GM18511 (cell line): ENCODE data around the gene GAL3ST2.
A peak's percentile ranks its signal among the peaks of the same experiment; 100 is the strongest.
"Not testable (repeated sequence)": the region's sequence is repeated elsewhere in the genome, so short reads cannot be mapped to it uniquely, and the experiment has no call there.

Experiments
- ATAC-seq: cut with Tn5 transposase; IDR thresholded peaks from one replicate; pipeline ENCODE4 v1.9.1; 2021; ENCODE audit warnings: mild to moderate bottlenecking, moderate library complexity; ENCODE audit not compliant: unreplicated experiment

The GAL3ST2 gene

GRCh38 chr2:241791385-241791784 lies 14.8 kb downstream of the GAL3ST2 start:
- not testable (repeated sequence) for ATAC-seq

- no peak for ATAC-seq
These were observed 16.8 kb downstream of the GAL3ST2 start for GRCh38 chr2:241793385-241793784.

- no peak for ATAC-seq
These were observed 17.7 kb downstream of the GAL3ST2 start for GRCh38 chr2:241794250-241794823.

- ATAC-seq = no peak
These were observed 18.7 kb downstream of the GAL3ST2 start for GRCh38 chr2:241795021-241795999.

GRCh38 chr2:241796209-241796608 lies 19.6 kb downstream of the GAL3ST2 start:
- ATAC-seq = no peak

- no peak for ATAC-seq
These were observed 20.1 kb downstream of the GAL3ST2 start for GRCh38 chr2:241796610-241797138.

- no peak for ATAC-seq
These were observed 20.9 kb downstream of the GAL3ST2 start for GRCh38 chr2:241797441-241798080.

GRCh38 chr2:241798081-241798630 lies 21.5 kb downstream of the GAL3ST2 start:
- no peak for ATAC-seq

- no peak for ATAC-seq
These were observed 22.3 kb downstream of the GAL3ST2 start for GRCh38 chr2:241798631-241799521.

- ATAC-seq = no peak
These were observed 23.0 kb downstream of the GAL3ST2 start for GRCh38 chr2:241799522-241800197.

- ATAC-seq = not testable (repeated sequence)
These were observed 23.7 kb downstream of the GAL3ST2 start for GRCh38 chr2:241800198-241800903.

GRCh38 chr2:241801611-241802420 lies 25.2 kb downstream of the GAL3ST2 start:
- ATAC-seq = no peak

GRCh38 chr2:241802421-241803318 lies 26.0 kb downstream of the GAL3ST2 start:
- no peak for ATAC-seq

GRCh38 chr2:241803387-241804325 lies 27.0 kb downstream of the GAL3ST2 start:
- ATAC-seq = peak; percentile 61

- ATAC-seq = no peak
These were observed 28.0 kb downstream of the GAL3ST2 start for GRCh38 chr2:241804326-241805229.
